Measurements from ENCODE around the gene SYT9. TPM values are rescaled to one million over a fixed set of nuclear protein-coding genes. Genes with fewer than 3 reads are reported as not detected.

SYT9 gene
- total and polyA plus RNA-seq, 2 donors (not counting 1 experiment from before 2014, with no cell fraction given): not detected

- no peaks in the 10 kb centered on the region for H4K20me1 ChIP-seq (ENCODE audit: control insufficient read depth, insufficient read depth, low read length, poor library complexity, severe bottlenecking)
- no peak overlapping the region for H2AFZ ChIP-seq (ENCODE audit: insufficient read depth, low read depth, low read length, poor library complexity, severe bottlenecking)
- Mint-ChIP-seq H3K4me1 (no peaks in the 10 kb centered on the region), H3K27me3 (peaks cover 31% of the 10 kb centered on the region), H3K4me3 (no peak overlapping the region), H3K27ac (no peak overlapping the region), H3K9me3 (ENCODE audit: insufficient read depth) (peaks cover 2% of the 10 kb centered on the region)
- H3K27me3 ChIP-seq (replicated peaks in 1 of 4; ENCODE audit: control extremely low read depth in 1 of 4, control insufficient read depth in 3 of 4, insufficient read depth in 4 of 4, low read length in 3 of 4): peaks cover 0 to 3% (median 1%) of the 10 kb centered on the region in 4 experiments
- no peak overlapping the region for H3K4me3 ChIP-seq (ENCODE audit: control extremely low read depth in 1 of 5, extremely low read depth in 1 of 5, insufficient read depth in 1 of 5, low read depth in 2 of 5, low read length in 4 of 5)
- H3K79me2 ChIP-seq (ENCODE audit: control insufficient read depth, insufficient read depth, low read length): no peaks in the 10 kb centered on the region
- POLR2A ChIA-PET: no interaction called here
- no peaks in the 10 kb centered on the region for H3K36me3 ChIP-seq (replicated peaks in 1 of 2; ENCODE audit: control extremely low read depth in 1 of 2, control insufficient read depth in 1 of 2, extremely low read depth in 1 of 2, insufficient read depth in 2 of 2, low read length in 1 of 2)
- no peak for ATAC-seq (ENCODE audit: low read depth)
- H3K9me3 ChIP-seq (ENCODE audit: control extremely low read depth in 1 of 3, control insufficient read depth in 2 of 3, insufficient read depth in 1 of 3, low read length in 2 of 3): peaks cover 0 to 6% (median 6%) of the 10 kb centered on the region in 3 donors
- no peak overlapping the region for H3K27ac ChIP-seq (ENCODE audit: low read length in 2 of 2)
- TF ChIP-seq CTCF (IDR thresholded peaks at IDR 0.05): no peak
- no peak for TF ChIP-seq EZH2 (IDR thresholded peaks at IDR 0.05; ENCODE audit: borderline replicate concordance, insufficient read depth, low read depth, low read length, poor library complexity, severe bottlenecking)
- CTCF ChIA-PET: interaction anchor here (2.0 kb wide), 1 partner anchor 15 kb away, joined by 5 read pairs; no protein-coding TSS in a partner anchor
- DNase-seq: no peak
- H3K9ac ChIP-seq (ENCODE audit: low read length): no peak overlapping the region
- intact Hi-C loops (cut with micrococcal nuclease): no loop called here
- H3K4me1 ChIP-seq (ENCODE audit: control insufficient read depth in 2 of 2, insufficient read depth in 2 of 2, low read length in 2 of 2): no peaks in the 10 kb centered on the region
- no CpG with 5 or more reads among the region's 1 CpG for WGBS (ENCODE audit: insufficient coverage)
- no peak overlapping the region for H3K4me2 ChIP-seq (replicated peaks; ENCODE audit: low read depth, low read length, poor library complexity, severe bottlenecking)
These were observed 29.4 kb downstream of the SYT9 start for GRCh38 chr11:7281079-7281478.

GRCh38 chr11:7281809-7282208 is 30.1 kb downstream of the SYT9 start:
- Histone ChIP-seq H3K4me3 (ENCODE audit: control extremely low read depth in 1 of 5, extremely low read depth in 1 of 5, insufficient read depth in 1 of 5, low read depth in 2 of 5, low read length in 4 of 5) (no peak overlapping the region), H3K27ac (ENCODE audit: low read length in 2 of 2) (no peak overlapping the region), H3K4me2 (replicated peaks; ENCODE audit: low read depth, low read length, poor library complexity, severe bottlenecking) (no peak overlapping the region), H3K4me1 (ENCODE audit: control insufficient read depth in 2 of 2, insufficient read depth in 2 of 2, low read length in 2 of 2) (no peaks in the 10 kb centered on the region), H3K9ac (ENCODE audit: low read length) (no peak overlapping the region), H3K79me2 (ENCODE audit: control insufficient read depth, insufficient read depth, low read length) (no peaks in the 10 kb centered on the region), H3K36me3 (replicated peaks in 1 of 2; ENCODE audit: control extremely low read depth in 1 of 2, control insufficient read depth in 1 of 2, extremely low read depth in 1 of 2, insufficient read depth in 2 of 2, low read length in 1 of 2) (no peaks in the 10 kb centered on the region), H2AFZ (ENCODE audit: insufficient read depth, low read depth, low read length, poor library complexity, severe bottlenecking) (no peak overlapping the region), H4K20me1 (ENCODE audit: control insufficient read depth, insufficient read depth, low read length, poor library complexity, severe bottlenecking) (no peaks in the 10 kb centered on the region), H3K9me3 (ENCODE audit: control extremely low read depth in 1 of 3, control insufficient read depth in 2 of 3, insufficient read depth in 1 of 3, low read length in 2 of 3) (peaks cover 0 to 10% (median 8%) of the 10 kb centered on the region in 3 donors), H3K27me3 (replicated peaks in 1 of 4; ENCODE audit: control extremely low read depth in 1 of 4, control insufficient read depth in 3 of 4, insufficient read depth in 4 of 4, low read length in 3 of 4) (peaks cover 0 to 3% (median 1%) of the 10 kb centered on the region in 4 experiments)
- CTCF ChIA-PET: no interaction called here
- H3K4me3 Mint-ChIP-seq: no peak overlapping the region
- H3K4me1 Mint-ChIP-seq: no peaks in the 10 kb centered on the region
- H3K9me3 Mint-ChIP-seq (ENCODE audit: insufficient read depth): peaks cover 5% of the 10 kb centered on the region
- H3K27me3 Mint-ChIP-seq: peaks cover 29% of the 10 kb centered on the region
- DNase-seq: no peak
- intact Hi-C loops (cut with micrococcal nuclease): no loop called here
- no peak for TF ChIP-seq CTCF (IDR thresholded peaks at IDR 0.05)
- TF ChIP-seq EZH2 (IDR thresholded peaks at IDR 0.05; ENCODE audit: borderline replicate concordance, insufficient read depth, low read depth, low read length, poor library complexity, severe bottlenecking): no peak
- no peak for ATAC-seq (ENCODE audit: low read depth)
- no peak overlapping the region for H3K27ac Mint-ChIP-seq
- no CpG with 5 or more reads among the region's 1 CpG for WGBS (ENCODE audit: insufficient coverage)
- POLR2A ChIA-PET: no interaction called here

All from B cell (primary cell).